GM12873 (cell line): ENCODE results near the gene FRMD3.

Source experiments
- TF ChIP-seq, protein P1 (sequence below): IDR thresholded peaks from 2 replicates; pipeline ENCODE4 v1.5.1; 2012; ENCODE audit warnings: low read depth, mild to moderate bottlenecking, moderate library complexity, low read length, control low read depth; ENCODE audit not compliant: insufficient read depth; ENCODE audit errors: missing control alignments

FRMD3 gene

DNA sequence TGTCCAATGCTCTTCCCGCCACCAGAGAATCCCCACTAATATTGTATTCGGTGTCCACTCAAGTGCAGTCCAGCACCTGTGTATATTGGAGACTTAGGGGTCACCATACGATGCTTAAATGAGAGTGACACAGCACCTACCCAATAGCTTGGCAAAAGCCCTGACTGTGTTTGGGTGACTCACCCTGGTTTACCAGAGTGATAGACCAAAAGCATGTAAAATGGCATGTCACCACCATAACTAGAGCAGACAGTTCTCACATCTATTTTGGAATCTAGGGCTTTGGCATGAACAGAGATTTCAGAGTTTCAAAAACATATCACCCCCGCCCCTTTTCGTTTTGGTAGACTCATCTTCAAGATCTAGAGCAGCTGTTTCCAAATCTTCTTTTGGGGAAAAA lies 257.9 kb downstream of the FRMD3 start:
- TF ChIP-seq, protein P1, sequence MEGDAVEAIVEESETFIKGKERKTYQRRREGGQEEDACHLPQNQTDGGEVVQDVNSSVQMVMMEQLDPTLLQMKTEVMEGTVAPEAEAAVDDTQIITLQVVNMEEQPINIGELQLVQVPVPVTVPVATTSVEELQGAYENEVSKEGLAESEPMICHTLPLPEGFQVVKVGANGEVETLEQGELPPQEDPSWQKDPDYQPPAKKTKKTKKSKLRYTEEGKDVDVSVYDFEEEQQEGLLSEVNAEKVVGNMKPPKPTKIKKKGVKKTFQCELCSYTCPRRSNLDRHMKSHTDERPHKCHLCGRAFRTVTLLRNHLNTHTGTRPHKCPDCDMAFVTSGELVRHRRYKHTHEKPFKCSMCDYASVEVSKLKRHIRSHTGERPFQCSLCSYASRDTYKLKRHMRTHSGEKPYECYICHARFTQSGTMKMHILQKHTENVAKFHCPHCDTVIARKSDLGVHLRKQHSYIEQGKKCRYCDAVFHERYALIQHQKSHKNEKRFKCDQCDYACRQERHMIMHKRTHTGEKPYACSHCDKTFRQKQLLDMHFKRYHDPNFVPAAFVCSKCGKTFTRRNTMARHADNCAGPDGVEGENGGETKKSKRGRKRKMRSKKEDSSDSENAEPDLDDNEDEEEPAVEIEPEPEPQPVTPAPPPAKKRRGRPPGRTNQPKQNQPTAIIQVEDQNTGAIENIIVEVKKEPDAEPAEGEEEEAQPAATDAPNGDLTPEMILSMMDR = no peak

DNA sequence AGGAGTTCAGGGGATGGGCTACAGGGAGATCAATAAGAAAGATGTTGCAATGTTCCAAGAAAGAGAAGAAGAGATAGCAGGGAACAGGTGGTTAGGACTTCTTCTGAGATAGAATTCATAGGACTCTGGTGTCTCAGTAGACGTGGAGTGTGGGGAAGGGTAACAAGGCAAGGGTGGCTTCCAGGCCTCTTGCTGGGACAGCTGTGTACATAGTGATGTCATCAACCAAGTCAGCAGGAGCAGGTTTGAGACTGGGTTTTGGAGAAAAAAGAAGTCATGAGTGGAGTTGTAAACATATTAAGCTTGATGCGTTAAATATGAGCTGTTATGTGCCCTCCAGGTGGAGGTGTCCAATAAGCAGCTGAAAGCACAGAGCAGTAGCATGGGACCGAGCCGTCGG lies 263.4 kb downstream of the FRMD3 start:
- TF ChIP-seq, protein P1 = no peak

GRCh38 chr9:83271665-83272071 lies 266.5 kb downstream of the FRMD3 start:
- TF ChIP-seq, protein P1 = no peak

- TF ChIP-seq, protein P1 = no peak
These were observed 268.1 kb downstream of the FRMD3 start for GRCh38 chr9:83270116-83270515.

GRCh38 chr9:83267741-83268140 lies 270.5 kb downstream of the FRMD3 start:
- TF ChIP-seq, protein P1 = no peak

GRCh38 chr9:83266666-83267496 lies 271.3 kb downstream of the FRMD3 start:
- TF ChIP-seq, protein P1 = no peak

- TF ChIP-seq, protein P1 = no peak
These were observed 271.9 kb downstream of the FRMD3 start for GRCh38 chr9:83266331-83266665.
